ENCODE data around the gene LARGE1.

Gene LARGE1

DNA sequence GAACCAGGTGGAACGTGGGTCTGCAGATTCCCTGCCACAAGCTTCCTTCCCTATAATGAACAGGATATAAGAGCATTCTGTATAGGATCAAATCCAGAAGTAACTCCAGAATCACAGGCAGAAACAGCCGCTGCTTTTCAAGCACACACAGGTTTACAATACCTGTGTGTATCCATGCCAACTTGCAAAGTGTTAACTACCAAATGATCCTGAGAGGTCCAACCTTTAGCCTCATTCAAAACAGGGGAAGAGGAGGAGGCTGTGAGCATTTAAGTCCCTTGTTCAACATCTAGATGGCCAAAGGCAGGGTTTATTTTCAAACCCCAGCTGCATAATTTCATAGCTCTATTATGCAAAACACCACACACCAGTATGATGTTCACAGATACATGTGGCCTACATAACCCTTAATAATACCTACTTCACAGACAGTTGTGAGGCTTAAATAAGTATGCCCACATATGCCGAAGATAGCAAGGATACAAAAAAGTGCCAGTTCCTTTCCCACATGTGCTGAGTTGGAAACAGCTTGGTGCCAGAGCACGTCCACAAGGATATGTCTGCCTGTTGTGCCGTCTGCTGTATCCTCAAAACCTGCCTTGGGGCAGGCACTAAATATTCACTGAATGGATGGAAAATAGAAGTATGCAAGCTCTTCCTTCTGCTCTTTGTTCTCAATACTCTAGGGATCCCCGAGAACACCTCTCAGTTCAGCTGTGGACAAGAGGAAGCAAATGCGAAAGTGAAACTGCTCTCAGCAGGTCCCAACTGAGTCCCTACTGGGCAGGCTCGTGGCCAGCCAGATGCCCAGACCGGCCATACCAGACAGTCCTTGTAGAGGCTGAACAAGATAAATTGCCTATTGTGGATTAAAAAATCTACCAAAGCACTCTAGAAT lies 66.8 kb downstream of the LARGE1 start:
- DNase-seq (ENCODE audit: low spot score): peak; percentile 71

GRCh38 chr22:33851821-33852384 lies 68.4 kb downstream of the LARGE1 start:
- no peak for DNase-seq (ENCODE audit: low spot score)

- no peak for DNase-seq (ENCODE audit: low spot score)
Measured at GRCh38 chr22:33851240-33851639, 69.0 kb downstream of the LARGE1 start.

DNA sequence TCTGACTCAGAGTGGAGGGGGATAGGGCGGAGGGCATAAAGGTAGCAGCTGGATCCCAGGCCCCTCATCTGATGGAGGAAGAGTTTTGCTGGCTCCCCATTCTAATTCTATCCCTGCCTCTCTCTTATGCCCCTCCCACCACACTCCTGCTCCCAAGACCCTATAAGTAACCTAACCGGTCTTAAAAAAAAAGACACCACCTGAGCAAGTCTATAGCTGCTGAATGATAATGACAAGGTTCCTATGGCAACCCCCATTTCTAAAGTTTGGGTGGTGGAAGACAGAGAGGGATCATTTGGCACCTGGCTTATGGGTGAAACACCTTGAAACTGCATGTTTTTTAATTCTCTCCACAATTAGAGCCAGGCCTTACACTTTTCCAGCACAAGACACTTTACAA lies 69.6 kb downstream of the LARGE1 start:
- no peak for DNase-seq (ENCODE audit: low spot score)

GRCh38 chr22:33850193-33850592 lies 70.1 kb downstream of the LARGE1 start:
- DNase-seq (ENCODE audit: low spot score): no peak

GRCh38 chr22:33848251-33848650 lies 72.0 kb downstream of the LARGE1 start:
- no peak for DNase-seq (ENCODE audit: low spot score)

GRCh38 chr22:33844273-33844672 lies 76.0 kb downstream of the LARGE1 start:
- no peak for DNase-seq (ENCODE audit: low spot score)

DNA sequence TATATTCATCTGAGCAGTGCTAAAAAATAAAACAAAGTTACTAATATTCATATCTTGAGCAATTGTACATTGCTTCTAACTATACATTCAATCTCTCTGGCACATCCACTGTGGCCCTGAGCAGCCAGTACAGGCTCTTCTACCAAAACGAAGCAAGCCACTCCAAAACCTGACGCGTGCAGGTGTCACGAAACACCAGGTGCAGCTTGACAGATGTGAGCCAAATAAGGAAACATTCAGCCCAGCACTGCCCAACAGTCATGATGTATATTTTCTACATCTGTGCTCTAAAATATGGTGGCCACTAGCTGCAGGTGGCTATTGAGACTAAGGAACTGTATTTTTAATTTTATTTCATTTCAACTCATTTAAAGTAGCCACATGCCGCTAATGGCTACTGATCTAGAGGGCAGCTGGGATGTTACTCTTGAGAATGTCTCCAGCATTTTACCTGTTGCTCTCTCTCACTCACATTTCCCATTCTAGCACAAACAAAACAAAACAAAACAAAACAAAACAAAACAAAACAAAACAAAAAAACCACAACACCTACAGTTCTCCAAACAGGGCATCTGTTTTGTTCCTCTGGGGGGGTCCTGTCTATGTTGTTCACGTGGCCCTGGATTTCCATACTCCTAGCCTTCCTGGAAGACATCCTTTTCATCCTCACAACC lies 77.7 kb downstream of the LARGE1 start:
- DNase-seq (ENCODE audit: low spot score): no peak

GRCh38 chr22:33842006-33842354 lies 78.3 kb downstream of the LARGE1 start:
- DNase-seq (ENCODE audit: low spot score): no peak

DNA sequence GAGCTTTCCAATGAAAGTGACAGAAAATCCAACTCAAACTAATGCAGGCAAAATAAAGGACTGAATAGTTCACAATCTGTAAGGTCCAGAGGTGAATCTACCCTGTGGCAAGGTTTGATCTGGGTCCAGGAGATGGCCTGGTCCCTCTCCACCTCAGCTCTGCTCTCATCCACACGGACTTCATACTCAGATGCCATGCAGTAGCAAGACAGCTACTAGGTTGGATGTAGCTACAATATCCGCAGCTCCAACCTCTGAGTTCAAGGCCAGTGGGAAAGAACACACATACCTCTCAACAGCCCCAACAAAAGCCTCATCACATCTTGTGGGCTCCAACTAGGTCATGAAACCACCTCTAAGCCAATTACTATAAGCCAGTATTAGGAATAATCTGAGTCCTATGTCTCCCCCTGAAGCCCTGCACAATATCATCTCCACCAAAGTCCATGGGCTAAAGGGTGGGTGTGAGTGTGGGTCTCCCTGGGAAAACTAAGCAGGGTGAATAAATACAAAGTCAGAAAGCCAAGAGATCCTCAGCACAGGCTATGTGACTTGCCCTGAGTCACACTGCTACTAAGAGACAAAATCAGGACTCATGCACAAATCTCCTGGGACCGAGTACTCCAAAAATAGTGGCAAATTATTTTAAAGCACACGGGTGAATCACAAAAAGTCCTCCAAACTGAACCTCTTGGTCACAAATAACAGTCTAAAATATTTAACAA lies 78.8 kb downstream of the LARGE1 start:
- no peak for DNase-seq (ENCODE audit: low spot score)

DNA sequence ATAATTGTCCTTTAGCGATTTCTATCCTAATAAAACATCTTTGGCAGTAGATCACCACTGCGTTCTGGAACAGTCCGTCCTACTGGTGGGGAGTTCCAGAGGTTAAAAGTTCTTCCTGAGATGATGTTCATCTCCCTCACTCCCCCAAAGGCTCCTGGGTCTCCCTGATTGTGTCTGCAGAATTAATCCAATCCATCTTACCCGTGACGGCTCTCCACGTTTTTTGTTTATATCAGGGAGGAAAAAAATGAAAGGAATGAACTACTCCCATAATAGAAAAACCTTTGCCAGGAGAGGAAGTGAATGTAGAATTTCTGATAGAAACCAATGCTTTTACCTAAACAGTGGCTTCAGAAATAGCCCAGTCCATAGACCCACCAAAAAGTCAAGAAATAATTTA lies 81.6 kb downstream of the LARGE1 start:
- no peak for DNase-seq (ENCODE audit: low spot score)

GRCh38 chr22:33837826-33838225 lies 82.5 kb downstream of the LARGE1 start:
- DNase-seq (ENCODE audit: low spot score): no peak

DNA sequence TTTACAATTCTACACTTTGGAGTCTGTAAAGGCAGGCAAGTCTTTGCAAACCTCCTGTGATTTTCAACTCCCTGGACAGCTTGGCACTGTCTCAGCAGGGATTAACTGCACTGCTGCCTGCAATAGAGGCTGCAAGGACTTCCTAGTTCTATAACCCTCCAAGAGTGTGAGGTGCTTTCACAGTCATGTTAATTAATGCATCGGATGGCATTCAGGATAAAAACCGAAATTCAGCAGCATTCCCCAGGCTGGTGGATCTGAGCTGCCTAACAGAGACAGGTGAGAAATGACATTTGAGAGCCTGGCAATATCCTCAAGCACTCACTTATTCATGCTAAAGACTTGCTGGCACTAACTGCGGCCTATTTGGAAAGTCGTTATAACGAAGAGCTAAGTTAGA lies 85.0 kb downstream of the LARGE1 start:
- no peak for DNase-seq (ENCODE audit: low spot score)

DNA sequence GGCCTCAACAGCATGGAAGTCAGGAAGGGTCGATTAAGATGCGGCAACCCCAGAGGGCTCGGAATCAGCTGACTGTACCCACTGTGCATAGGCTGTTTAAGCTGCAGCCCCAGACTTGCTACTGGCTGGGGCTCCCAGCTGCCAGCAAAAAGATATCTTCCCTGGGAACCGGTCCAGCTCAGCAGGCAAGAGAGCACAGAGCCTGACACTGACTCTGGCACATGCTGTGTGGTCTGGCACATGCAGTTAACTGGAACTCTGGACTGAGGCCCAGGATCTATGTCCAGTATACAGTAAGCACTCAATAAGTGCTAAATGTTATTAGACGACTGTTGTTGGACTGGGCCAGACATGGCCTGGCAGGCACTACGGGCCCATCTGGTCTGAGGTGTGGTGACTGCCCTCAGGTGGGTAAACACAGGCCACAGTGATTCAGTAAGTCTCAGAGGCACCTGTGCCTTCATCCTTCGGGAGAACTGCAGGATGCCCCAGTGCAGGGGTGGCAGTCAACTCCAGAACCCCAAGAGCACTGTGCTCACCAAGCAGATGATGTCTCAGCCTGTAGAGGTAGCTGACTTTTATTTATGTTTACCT lies 87.6 kb downstream of the LARGE1 start:
- no peak for DNase-seq (ENCODE audit: low spot score)

GRCh38 chr22:33831651-33832050 lies 88.6 kb downstream of the LARGE1 start:
- DNase-seq (ENCODE audit: low spot score): no peak

- no peak for DNase-seq (ENCODE audit: low spot score)
Measured at GRCh38 chr22:33831207-33831606, 89.1 kb downstream of the LARGE1 start.

DNA sequence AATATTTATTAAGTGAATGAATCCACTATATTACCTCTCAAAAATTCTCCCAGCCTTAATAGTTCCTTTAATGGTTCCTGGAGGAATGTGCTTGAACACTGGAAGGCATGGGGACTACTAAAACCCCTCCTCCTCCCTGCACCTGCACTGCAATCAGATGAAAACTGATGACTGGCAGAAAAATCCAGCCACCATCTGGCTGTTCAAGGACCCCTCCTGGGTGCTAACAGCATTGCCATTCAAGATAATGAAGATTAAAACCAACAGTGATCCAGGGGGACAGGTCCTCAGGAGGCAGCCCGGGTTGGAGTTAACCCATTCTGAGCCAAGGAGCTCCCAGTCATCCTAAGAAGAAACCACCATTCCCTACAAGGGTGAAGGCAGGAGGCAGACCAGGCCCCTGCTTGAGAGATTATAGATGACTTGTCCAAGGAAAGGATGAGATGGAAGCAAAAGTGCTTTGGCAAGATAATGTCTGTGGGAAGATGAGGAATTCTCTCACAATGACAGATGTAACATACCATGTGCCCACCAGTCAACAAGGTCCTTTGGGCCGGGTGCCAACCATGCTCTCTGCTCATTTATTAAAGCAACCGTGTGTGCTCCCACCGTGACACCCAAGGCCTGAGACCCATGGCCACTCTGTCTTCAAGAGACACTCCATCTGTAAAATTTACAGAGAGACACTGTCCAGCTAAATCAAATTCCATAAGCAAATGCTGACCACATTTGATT lies 90.6 kb downstream of the LARGE1 start:
- no peak for DNase-seq (ENCODE audit: low spot score)

- no peak for DNase-seq (ENCODE audit: low spot score)
Measured at GRCh38 chr22:33828302-33828701, 92.0 kb downstream of the LARGE1 start.

GRCh38 chr22:33825761-33826160 lies 94.5 kb downstream of the LARGE1 start:
- DNase-seq (ENCODE audit: low spot score): no peak

- DNase-seq (ENCODE audit: low spot score): peak; percentile 68
Measured at GRCh38 chr22:33823552-33823951, 96.7 kb downstream of the LARGE1 start.

DNA sequence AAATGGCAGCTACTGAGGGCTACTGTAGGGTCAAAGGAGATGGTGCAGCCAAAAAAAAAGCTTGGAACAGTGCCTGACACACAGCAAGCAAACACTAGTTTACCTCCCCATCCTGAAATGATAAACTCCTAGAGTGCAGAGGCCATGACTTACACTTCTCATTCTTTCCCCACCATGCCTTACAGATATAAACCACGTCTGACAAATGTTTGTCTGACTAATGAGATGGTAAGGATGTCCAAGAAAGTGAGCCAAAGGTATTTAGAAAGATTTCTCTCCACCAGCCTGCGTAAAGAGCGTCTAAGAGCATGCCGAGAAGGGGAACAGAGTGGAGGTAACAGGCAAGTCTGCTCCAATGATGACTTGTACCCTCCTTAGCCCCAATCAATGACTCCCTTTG lies 99.0 kb downstream of the LARGE1 start:
- DNase-seq (ENCODE audit: low spot score): no peak

- no peak for DNase-seq (ENCODE audit: low spot score)
Measured at GRCh38 chr22:33819743-33820142, 100.5 kb downstream of the LARGE1 start.
